Muscle of arm (tissue), 12 donors: Measurements from ENCODE around the gene CANX. TPM values are rescaled to one million over a fixed set of nuclear protein-coding genes. Genes with fewer than 3 reads are reported as not detected.
A peak's percentile ranks its signal among the peaks of the same experiment; 100 is the strongest.

Experiments used
- DNase-seq: peaks from one replicate; pipeline ENCODE4 v3.0.0-alpha.2; 2013
- polyA plus RNA-seq, 12 donors: library from polyadenylated mRNA; unstranded; fragments of 120-200 nt; gene quantifications; one replicate each; pipeline ENCODE4 v1.2.1, GENCODE V29; 2013; ENCODE audit not compliant: insufficient read length in 12 of 12

Gene CANX
- polyA plus RNA-seq, 12 donors, result 208 to 312 (median 283) TPM; not detected in 1

DNA sequence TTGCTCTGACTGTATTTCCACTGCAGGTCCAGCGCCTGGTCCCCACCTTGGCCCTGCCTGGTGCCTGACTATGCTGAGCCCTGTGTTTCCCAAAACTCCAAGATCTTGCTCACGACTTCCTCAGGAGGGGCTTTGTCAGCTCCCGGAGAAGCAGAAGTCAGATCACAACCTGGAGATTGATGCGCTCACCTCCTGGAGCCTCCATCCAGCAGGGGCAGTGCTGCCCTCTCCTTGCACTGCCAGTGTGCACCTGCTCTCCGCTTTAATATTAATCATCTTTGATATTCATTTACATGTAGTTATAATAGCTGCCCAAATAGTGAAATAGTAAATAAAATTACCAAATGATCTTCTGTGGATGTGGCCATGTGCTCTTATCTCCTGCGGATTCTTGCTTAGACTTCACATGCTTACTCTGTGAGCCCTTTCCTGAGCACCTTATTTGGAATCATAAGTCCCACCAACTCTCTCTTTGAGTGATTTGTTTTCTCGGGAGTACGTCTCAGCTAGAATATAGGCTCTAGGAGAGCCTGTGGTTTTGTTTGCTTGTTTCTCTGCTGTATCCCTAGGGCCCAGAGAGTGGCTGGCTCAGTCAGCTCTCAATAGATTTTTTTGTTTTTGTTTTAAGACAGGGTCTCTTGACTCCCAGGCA, 51.2 kb downstream of the CANX start:
- no peak for DNase-seq

DNA sequence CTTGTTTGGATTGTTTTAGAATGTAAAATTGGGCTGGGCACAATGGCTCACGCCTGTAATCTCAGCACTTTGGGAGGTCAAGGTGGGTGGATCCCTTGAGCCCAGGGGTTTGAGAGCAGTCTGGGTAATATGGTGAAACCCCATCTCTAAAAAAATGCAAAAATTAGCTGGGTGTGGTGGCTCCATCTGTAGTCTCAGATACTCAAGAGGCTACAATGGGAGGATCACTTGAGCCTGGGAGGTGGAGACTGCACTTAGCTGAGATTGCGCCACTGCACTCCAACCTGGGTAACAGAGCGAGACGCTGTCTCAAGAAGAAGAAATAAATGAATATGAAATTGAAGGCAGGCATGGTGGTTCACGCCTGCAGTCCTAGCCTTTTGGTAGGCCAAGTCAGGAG, 55.2 kb downstream of the CANX start:
- no peak for DNase-seq

DNA sequence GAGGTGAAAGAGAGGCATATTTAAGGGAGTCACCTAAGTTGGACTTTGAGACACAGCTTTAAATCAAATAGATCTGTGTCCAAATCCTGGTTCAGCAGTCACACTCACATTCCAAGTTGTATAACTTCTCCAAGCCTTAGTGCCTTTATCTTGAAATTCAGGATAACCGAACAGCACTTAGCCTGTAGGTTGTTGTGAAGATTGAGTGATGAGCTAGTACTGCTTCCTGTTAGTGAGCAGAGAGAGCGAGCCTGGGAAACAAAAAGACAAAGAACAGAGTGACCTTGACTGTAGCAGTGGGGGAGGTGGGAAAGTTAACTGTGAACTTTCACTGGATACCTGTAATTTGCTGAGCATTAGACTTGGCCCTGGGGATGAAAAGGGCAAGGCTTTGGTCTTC, 56.3 kb downstream of the CANX start:
- no peak for DNase-seq

DNA sequence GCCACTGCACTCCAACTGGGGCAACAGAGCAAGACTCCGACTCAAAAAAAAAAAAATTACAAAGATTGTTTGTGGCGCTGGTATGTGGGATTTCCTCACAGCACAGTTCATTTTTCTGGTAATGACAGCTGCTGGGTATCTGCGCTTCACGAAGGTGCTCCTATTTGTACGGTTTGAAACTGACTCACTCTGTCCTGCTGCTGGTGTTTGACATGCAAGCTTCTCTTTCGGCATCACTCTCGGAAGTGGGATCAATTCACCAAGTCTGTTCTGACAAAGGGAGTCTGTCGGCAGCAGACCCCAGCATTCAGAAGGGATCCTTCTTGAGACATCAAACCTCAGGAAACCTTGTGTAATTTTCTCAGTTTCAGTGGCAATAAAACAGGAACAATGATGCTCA, 60.2 kb downstream of the CANX start:
- DNase-seq, result no peak

DNA sequence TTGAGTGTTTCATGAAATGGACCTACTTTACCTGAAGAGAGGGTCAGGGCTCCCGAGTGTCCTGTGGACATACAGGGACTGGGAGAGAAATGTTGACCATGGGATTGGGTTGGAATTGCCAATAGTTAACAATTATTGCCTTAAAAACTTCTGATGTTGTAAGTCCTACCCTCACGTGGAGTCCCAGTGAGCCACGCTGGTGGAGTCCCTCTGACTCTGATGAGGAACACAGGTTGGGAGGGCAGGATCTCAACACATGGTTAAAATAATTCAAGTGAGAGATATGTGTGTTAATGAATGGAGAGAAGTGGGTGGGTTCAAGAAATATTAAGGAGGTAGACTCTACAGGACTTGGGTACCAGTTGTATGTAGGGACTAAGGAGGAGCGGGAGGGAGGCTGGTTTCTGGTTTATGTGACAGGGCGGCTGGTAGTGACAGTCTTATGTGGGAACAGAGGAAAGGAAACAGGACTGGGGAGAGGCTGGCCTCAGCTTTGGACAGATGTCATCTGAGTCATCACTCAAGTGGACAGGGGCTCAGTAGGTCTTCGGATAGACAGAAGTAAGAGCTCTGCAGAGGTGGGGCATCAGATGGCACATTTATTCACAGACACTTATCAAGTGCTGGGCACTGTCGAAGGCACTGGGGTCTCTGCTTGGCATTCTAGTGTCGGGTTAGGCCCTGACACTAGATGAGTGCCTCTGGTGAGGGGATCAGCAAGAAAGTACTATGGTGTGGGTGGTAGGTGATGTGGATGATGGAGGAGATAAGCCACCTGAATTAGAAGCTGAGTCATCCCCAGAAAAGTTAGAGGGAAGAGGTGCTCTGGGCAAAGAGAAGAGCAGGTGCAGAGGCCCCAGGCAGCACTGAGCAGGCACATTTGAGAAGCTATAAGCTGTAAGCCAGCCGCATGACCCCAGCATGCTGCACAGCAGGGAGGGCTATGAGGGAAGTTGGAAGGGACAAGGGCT, 61.1 kb downstream of the CANX start:
- DNase-seq, result no peak

DNA sequence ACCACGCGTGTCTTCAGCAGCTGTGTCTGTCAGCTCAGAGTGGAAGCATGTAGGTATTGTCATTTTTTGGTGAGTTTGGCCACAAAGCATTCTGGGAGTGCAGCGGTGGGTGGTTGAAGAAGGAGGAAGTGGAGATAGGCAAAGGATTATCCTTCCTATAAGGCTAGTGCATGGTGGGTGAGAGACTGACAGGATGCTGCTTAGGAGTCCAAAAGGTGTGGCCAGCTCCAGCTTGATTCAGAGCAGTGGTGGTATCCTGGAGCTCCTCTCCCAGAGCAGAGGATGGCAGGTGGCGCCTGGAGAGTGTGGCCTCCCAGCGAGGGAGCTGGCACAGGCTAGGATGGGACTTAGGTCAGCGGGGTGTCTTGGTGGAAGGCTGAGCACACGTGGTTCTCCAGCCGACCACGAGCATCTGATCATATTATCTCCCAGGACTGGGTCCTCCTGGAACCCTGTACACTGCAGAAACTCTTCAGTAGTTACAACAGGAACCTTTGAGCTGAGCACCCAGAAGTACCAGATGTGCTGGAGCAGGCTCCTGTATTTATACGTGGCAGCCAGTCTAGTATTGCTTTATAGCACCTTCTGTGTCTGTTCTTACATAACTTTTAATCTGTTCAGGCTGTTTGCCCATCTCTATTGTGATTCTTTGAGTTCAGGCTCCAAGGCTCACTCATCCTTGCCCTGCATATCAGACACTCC, 63.5 kb downstream of the CANX start:
- DNase-seq, result no peak

DNA sequence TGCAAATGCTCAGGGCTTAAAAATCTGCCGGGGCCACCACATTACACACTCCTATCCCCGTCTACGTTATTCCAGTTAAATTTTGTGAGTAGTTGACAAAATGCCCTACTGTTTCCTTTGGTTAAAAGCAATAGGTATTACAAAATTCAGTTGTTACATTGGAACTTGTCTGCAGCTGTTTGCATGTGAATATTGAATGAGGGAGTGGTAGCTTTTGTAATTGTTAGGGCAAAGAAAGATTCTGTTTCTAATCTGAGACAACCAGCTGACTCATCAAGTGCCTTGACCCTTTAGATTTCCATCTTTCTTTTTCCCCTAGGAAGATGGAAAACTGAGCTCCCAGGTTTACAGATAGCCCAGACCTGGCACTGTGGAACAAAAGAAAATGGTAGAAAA, 64.0 kb downstream of the CANX start:
- no peak for DNase-seq

DNA sequence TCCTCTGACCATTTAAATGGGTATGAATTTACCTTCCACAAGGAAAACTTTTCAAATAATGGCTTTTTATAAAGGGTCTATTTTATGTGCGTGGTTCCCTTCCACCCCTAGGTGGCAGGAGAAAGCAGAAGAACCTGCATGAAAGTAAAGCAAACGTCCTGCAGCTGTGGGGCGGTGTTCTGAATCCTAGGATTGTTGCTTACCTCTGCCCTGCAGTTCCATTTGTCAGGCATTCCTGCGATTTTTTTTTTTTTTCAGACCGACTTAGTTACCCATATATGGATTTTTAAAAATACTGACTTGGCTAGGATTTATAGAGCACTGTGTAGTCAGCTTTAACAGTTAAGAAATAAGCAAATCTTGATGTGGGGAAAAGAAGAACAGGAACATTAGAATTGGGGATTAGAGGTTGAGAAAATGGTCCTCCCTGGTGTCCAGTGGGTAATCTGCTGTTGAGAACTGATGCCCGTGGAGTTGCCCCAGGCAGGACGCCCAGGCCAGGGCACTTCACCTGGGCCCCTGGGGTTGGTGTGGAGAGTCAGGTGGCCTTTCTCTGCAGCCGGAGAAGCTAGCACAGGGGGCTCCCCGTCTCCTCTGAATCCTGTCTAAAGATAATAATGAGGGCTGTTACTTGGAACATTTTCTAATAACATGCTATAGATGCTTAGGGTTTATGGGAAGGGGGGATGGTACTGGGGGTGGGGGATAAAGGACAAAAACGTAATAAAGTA, 64.6 kb downstream of the CANX start:
- peak; percentile 59 for DNase-seq

DNA sequence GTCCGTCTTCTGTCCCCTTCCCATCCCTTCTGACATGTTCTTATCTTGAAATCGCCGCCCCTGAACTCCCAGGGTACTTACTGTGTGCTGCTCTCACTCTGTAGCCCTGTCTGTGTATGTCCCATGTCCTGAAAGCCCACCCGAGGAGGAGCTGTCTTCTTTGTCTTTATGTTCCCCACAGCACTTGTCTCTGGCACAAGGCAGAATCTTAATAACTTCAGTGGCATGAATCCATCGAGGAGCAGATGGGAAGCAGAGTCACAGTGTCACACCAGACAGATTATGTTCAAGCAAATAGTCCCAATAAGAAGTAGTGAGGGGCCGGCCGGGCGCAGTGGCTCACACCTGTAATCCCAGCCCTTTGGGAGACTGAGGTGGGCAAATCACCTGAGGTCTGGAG, 65.3 kb downstream of the CANX start:
- no peak for DNase-seq

DNA sequence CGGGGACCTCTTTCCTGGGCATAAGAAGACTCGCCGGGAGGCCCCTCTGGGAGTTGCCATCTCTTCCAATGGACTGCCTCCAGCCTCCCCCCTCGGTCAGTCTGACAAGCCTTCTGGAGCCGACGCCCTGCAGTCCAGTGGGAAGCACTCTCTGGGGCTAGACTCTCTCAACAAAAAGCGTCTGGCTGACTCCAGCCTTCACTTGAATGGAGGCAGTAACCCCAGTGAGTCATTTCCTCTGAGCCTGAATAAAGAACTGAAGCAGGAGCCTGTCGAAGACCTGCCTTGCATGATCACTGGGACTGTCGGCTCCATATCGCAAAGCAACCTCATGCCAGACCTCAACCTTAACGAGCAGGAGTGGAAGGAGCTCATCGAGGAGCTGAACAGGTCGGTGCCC, 66.6 kb downstream of the CANX start:
- no peak for DNase-seq

DNA sequence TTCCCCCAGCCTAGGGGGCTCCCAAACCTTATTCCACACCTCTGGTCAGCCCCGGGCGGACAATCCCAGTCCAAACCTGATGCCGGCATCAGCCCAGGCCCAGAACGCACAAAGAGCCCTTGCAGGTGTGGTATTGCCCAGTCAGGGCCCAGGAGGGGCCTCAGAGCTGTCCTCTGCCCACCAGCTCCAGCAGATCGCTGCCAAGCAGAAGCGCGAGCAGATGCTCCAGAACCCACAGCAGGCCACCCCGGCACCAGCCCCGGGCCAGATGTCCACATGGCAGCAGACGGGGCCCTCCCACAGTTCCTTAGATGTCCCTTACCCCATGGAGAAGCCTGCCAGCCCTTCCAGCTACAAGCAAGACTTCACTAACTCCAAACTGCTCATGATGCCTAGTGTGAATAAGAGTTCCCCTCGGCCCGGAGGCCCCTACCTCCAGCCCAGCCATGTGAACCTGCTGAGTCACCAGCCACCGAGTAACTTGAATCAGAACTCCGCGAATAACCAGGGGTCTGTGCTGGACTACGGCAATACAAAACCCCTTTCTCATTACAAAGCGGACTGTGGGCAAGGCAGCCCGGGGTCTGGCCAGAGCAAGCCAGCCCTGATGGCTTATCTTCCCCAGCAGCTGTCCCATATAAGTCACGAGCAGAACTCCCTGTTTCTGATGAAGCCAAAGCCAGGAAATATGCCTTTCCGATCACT, 67.4 kb downstream of the CANX start:
- DNase-seq, result no peak

DNA sequence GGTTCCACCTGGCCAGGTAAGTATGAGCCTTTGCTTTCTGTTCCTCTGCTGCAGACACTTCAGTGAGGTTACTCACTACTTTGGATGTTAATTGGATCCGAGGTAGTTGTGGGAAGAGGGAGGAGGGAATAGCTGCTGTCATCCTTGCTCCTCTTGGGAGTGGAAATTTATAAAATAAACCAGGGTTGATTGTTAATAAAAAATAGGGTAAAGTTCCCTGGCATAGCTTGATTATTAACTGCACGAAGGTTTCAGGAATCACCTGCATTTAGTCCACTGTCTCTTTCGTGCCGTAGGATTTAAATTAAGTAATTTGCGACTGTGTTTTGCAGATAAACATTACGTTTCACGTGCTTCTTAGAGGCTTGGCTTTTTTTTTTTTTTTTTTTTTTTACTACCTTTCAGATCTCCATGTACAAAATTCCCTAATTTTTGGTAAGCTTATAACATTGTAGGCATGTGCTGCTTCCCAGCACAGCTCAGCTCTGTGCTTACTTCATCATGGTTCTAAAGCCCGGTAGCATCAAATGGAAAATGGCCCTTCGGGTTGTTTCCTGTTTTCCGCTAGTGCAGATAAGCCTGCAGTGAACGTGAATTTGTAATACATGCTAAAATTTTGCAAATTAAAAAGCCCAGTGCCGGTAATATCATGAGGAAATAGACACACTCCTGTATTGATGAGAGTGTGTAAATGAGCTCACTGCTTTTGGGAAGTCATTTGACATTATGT, 68.1 kb downstream of the CANX start:
- no peak for DNase-seq

DNA sequence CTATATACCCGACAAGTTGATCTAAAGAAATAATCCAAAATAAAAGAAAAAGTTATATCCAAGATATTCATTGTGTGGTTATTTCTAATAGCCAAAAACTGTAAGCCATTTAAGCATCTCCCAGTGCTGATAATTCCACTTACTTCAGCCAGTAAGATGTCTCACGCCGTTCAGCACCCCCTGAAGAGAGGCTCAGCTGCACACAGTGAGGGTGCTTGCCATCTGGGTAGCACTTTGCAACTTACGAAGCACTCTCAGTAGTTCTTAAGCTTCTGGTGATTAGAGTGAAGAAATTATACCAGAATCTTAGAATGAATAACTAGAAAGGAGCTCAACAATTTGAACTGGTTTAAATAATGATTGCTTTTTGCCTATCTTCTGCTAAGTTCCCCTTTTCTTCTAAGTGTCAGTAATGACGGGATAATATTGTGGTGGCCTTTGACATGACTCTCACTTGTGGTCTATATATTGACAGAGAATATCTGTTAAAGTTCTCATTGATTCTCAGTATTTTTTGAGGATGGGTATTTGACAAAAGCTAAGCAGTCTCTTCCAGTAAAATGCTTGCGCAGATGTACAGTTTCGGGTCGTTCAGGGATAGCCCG, 68.8 kb downstream of the CANX start:
- no peak for DNase-seq

DNA sequence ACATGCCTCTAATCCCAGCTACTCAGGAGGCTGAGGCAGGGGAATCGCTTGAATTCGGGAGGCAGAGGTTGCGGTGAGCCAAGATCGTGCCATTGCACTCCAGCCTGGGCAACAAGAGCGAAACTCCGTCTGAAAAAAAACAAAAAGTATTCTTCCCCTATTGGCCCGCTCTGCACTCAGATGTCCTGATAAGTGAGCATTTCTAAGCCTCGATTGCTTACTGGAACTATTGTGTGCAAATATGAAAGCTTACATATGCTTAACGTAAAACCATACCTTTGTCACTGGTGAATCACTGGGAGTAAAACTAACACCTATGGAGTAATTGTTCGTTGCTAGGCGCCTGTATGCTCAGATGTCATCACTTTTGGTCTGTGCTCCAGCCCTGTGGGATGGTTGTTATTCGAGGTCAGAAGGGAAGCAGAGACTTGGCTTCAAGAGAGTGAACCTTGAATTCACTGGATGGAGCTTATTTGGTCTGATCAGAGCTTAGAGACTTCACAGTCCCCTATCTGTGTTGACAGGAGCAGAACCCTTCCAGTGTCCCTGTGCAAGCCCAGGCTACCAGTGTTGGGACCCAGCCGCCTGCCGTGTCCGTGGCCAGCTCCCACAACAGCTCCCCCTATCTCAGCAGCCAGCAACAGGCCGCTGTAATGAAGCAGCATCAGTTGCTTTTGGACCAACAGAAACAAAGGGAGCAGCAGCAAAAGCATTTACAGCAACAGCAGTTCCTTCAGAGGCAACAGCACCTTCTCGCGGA, 69.7 kb downstream of the CANX start:
- no peak for DNase-seq

DNA sequence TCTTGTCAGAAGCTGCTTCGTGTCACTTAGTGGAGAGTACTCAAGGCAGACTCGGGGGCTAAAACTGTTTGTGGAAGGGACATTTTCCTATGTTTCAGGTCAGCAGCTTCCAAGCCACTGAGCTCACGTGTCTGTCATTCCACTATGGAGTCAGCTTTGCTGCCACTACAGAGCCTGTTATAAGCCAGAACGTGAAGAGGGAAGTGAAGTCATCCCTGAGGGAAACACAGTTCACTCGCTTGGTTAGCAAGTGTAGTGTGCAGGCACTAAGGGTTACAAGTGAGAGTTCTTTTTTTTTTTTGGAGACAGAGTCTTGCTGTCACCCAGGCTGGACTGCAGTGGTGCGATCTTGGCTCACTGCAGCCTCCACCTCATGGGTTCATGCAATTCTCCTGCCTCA, 70.5 kb downstream of the CANX start:
- DNase-seq, result no peak

DNA sequence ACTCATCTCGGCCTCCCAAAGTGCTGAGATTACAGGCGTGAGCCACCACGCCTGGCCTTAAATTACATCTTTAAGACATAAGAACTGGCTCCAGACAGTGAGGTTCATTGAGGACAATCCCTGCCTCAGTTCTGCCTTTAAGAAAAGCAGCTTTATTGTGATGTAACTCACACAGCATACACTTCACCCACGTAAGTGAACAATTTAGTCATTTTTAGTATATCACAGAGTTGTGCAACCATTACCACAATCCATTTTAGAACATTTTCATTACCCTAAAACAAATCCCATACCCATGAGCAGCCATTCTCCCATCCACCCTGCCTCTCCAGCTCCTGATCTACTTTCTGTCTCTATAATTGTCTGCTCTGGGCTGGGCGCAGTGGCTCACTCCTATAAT, 71.0 kb downstream of the CANX start:
- no peak for DNase-seq

DNA sequence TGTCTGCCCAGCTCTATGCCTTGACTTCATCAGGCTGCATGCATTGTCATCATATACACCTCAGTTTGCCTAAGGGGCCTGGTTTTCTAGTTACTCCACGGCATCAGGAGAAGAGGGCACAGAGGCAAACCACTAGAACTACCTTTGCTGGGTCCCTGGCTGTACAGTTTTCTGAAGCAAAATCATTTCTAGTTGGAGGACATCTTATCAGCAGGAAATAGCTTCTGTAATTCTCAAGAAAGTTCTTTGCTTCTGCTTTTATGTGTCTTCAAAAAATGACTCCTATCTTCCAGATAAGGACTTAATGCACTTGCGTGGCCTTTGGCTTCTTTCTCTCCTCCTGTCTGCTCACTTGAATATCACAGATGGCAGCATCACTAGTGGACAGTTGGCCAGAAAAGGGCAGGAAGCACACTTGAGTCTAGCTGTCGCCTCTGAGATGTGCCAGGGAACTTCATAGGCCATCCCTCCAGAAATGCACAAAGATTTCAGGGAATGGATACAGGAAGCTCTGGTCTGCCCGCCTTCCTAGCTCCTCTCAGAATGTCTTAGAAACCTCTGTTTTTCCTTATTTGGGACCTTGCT, 72.6 kb downstream of the CANX start:
- no peak for DNase-seq

DNA sequence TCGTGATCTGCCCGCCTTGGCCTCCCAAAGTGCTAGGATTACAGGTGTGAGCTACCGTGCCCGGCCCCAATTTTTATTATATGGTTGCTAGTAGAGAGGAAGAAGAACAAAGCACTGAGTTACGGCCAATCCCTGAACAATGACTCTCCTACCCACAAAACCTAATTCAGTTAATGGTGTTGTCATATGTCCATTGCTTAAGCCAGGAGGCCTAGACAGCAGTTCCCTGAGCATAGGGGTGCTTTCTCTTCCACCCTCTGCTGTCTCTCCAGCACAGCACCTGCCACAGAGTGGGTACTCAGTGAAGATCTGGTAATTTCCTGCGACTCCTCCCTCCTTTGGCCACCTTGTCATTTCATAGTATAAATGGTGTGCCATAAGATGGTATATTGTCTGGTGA, 73.6 kb downstream of the CANX start:
- DNase-seq, result no peak

DNA sequence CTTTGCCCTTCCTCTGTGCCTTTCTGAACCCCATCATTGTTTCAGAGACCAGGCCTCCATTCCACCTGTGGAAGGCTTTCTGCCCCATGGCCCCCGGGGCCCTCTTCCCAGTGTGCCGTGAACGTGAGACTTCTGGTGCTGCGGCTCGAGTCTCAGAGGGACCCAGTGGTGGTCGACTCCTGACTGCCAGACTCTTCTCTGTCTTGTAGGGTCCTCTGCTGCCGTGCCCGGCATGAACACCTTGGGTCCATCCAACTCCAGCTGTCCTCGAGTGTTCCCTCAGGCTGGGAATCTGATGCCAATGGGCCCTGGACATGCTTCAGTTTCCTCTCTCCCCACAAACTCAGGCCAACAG, 74.9 kb downstream of the CANX start:
- DNase-seq, result no peak
